HG03571 (cell line): ENCODE data around the gene COX7A2L.
"Not testable (repeated sequence)": the region's sequence is repeated elsewhere in the genome, so short reads cannot be mapped to it uniquely, and the experiment has no call there.

Experiments used
- ATAC-seq: cut with Tn5 transposase; IDR thresholded peaks from one replicate; pipeline ENCODE4 v1.9.1; 2021; ENCODE audit not compliant: unreplicated experiment

The COX7A2L gene

DNA sequence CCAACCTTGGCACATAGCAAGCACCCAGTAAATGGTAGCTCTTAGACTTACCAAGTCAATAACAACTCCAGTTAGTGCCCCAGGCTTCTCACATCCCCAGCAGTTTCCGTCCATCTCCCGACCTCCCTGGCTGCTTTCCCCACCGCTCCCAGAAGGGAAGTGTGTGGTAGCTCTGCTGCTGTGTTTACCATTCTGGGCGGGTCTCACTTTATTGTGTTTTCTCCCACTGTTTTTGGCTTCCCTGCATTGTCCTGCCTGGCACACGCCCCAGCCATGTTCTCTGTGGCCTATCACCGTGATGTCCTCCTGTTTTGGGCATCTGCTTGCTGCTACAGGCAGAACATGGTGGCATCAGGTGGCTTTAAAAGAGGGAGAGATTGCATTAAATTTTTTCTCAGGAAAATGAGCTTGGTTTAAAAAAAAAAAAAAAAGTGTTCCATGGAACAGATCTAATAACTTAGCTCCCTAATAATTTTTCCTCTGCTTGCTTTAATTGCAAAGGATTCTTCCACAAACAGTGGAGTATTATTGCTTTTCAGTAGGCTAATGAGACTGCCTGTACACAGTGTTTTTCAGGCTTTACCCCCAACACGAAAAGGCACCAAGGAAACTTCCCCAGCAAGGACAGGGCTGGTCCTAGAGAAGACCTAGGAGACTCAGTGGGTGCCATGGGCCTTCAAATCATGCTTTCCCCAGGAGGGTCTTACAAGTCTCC is 8.0 kb upstream of the COX7A2L start:
- no peak for ATAC-seq

DNA sequence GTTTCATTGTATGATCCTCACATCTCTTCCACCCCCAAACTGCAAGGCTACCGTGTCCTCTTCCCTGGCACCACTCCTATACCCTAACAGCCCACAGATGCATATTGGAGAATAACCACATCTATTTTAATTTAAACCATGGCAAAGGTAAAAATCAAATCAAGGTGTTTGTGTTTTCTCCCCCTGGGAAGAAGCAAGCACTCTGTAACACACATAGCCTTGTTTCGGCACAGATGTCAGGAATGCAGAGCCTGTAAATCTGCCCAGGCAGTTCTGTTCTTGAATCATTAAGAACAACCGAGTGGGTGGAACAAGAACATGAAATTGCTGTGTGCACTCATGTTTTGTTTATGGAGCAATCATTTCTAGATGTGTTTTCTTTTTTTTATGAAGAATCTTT is 6.8 kb upstream of the COX7A2L start:
- no peak for ATAC-seq

DNA sequence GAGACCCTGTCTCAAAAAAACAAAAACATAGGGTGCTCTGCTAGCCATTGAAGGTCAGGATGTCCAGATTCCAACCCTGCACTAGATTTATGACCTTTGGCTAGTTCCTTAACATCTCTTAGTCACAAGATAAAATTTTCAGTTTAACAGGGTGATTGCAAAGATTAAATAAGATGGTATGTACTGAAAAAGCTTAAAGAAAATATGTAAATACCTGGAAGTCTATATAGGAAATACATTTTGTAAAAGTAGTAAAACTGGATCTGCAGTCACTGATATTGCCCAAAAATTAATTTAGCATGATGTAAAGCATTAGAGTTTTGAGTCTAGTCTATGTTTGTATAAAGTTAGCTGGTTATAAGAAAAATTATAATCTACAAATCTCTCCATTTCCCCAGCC is 5.4 kb upstream of the COX7A2L start:
- ATAC-seq: no peak

DNA sequence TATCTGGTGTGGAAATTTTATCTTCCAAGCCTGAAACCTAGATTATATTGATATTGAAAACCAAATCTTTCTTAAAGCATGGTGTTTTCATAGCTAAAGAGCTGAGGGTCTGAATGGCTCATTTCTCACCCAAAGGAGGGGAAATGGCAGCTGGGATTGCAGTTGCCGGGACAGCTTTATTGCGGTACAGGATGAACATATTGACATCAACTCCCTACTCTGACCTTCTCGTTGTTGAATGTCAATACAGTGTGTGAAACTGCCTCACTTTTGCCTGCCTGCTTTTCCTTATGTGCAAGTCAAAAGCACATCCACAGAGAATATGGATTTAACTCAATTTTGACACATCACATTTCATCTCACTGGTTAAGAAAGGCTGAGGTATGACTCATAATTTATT is 3.6 kb upstream of the COX7A2L start:
- no peak for ATAC-seq

DNA sequence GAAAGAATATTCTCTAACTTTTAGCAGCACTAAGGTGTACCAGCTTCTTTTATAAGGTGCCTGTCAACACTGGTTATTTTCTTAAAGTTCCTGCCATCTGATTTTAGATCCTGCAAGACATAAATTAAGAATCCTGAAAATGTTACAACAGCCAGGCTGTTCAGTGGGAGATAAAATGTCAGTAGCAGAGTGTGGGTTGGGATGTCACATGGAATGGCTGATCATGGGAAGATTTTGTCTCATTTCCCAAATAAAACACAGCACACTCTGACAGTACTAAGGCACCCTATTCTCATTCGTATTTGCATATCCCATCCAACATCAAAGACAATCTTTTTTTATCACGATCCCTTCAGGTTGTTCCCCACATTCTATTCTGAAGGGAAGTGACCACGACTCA is 2.4 kb upstream of the COX7A2L start:
- ATAC-seq: no peak

DNA sequence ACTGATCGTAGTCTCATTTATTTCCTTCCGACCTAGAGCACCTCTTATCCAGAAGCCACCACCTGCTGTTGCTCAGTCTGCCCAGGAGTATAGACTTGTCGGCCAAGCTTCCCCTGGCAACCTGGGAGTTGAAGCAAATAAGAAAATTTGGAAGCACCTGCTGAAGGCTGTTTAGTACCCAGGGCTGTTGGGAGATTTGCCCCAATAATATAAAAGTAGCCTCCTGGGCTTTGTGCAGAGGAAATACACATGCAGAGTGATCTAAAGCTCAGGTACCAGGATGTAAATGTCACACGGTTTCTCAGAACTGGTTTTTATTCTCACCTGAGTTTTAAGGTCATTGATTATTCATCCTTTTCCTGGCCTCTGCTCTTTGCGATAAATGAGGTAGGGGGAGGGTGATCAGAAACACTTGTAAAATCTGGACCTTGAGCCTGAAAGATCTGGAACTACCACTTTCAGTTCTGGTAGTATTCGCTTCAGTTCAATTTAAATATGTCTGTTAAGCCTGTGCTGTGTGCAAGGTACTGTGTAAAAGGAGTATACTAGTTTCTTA is 789 bp upstream of the COX7A2L start:
- ATAC-seq: no peak

DNA sequence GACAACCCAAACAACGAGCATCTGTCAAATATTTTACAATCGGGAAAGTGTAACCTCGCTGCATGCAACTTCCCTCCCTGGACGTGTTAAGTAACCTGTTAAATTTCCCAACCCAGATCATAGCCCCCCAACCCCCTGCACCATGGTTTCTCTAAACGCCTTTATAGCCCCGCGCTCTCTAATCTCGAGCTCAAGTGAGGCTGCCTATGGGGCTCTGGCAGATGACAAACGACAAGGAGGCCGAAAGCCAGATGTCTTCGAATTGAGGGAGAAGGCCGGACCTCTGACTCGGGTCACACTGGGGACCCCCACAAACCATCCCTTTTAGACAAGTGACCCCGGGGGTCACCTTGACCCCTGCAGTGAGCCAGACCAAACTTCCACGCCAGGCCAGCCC is 526 bp downstream of the COX7A2L start:
- ATAC-seq: no peak

DNA sequence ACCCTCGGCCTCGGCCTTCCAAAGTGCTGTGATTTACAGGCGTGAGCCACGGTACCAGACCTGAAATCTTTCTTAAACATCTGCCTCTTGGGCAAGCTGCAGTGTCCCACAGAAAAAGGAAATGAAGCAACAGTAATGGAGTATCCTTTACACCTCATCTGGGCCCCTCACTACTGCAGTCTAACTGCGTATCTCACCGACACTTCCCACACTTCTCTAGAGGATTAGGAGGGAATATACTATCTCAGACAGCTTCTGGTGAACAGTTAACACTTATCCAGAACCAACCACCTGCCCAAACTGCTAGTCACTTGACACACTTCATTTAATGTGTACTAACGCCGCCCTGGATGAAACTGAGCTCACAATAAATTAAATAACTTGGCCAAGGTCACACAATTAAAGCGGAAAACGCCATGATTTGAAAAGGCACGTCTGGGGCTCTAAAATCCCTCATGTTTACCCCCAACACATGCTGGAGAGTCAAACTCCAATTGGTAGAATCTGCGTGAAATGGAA is 993 bp downstream of the COX7A2L start:
- no peak for ATAC-seq

DNA sequence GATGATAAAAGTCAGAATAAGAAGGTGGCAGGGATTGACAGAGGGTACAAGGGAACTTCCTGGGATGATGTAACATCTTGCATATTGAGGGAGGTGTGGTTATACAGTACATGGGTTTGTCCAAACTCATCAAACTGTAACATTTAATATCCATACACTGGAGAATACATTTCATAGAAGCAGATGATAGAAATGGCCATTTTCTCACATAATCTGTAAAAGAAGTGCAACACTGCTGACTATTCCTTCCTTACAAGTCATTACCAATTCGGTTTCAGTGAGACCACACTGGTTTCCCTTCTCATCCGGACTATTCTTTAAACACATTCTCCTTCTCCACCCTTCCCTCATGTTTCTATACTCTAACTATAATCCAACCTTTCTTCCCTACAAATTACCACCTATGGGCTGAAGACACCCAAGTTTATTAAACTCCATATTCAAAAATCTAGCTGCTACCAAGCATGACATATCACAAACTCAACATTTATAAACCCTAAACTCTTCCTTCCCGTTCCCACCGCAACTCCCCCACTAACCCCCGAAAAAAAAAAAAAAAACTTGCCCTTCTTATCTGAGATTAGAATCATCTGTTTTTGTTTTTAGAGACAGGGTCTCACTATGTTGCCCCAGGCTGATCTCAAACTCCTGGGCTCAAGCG is 1.6 kb downstream of the COX7A2L start:
- no peak for ATAC-seq

DNA sequence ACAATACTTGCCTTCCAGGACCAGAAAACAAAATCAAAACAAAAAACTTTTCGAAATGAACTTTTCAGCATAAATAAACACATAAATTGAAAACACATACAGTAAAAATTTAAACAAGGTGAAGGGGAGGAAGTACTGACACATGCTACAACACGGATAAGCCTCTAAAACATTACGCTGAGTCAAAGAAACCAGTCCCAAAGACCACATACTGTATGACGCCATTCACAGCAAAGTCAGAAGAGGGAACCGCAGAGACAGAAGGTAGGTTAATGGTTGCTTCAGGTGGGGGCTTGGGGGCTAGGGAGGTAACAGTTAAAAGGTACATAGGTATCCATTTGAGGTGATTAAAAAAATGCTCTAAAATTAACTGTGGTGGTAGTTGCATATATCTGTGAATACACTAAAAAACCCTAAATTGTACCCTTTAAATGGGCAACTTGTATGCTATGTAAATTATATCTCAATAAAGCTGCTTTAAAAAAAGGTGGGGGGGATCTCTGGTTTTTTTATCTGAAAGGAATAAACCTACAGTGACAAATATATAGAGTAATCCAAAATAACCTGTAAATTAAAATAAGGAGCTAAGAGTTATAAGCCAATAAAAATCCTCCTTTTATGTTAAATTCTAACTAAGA is 7.1 kb downstream of the COX7A2L start:
- no peak for ATAC-seq

DNA sequence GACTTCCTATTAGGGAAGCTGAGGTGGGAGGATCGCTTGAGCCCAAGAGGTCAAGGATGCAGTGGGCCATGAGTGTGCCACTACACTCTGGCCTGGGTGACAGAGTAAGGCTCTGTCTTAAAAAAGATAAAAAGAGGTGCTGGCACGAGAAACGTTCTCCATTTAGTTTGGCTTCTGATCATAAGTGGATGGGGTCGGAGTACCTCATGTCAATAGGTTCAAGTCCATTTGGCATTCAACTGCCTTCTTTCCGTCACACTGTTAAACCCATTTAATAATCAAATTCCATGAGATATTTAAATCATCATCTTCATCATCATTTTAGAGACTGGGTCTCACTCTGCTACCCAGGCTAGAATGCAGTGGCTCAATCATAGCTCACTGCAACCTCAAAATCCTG is 9.2 kb downstream of the COX7A2L start:
- ATAC-seq: no peak

DNA sequence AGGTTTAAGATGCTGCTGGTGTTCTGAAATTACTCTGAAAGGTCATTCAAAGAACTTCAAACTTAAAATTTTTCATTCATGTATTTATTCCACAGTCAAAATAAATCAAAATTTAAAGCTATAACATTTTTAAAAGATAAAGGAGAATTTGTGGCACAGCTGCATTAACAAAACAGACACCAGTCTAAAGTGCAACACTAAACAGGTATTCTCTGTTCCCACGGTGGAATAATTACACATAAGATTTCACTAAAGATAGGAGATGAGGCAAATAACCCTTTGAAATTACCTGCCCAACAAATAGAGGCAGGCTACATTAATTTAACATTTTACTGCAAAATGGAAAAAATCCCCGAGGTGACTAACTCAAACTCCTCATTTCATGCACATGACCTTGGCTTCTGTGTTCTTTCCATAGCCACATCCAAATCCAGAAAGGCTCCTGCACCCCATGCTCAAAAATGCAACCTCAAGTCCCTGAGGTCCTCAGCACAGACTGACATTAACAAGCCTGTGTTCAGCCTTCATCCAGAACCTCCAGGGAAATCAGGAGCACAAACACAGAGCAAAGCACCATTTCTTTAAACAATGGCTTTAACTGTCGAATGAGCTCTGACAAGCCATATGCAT is 10.5 kb downstream of the COX7A2L start:
- no peak for ATAC-seq

DNA sequence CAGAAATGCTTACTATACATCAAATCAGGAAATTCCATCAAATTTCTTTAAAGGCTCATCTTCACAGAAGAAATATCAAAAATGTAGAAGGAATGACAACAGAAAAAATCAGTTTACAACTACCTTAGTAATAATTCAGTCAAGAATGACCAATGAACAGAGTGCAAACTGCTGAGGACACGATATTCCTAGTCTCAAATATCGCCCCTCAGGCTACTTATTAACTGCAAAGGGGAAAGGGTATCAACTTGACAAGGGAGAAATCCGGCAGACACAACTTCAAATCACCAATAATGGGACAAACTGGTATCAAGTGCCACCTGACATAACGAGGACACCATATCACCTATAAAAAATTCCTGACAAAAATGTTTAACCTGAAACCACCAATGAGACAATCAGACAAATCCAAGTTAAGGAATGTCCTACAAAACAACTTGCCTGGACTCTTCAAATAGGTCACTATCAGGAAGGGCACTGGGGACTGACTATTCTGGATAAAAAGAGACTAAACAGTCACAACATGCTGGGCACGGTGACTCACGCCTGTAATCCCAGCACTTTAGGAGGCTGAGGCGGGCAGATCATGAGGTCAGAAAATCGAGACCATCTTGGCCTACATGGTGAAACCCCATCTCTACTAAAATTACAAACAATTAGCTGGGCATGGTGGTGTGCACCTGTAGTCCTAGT is 12.8 kb downstream of the COX7A2L start:
- no peak for ATAC-seq

DNA sequence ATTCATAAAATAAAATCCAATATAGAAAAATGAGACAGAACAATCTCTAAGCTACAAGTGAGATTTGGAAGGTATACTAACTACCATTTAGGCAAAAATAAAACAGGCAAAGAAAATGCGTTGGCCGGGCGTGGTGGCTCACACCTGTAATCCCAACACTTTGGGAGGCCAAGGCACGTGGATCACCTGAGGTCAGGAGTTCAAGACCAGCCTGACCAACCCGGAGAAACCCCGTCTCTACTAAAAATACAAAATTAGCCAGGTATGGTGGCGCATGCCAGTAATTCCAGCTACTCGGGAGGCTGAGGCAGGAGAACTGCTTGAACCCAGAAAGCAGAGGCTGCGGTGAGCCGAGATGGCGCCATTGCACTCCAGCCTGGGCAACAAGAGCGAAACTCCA is 13.5 kb downstream of the COX7A2L start:
- ATAC-seq: not testable (repeated sequence)

DNA sequence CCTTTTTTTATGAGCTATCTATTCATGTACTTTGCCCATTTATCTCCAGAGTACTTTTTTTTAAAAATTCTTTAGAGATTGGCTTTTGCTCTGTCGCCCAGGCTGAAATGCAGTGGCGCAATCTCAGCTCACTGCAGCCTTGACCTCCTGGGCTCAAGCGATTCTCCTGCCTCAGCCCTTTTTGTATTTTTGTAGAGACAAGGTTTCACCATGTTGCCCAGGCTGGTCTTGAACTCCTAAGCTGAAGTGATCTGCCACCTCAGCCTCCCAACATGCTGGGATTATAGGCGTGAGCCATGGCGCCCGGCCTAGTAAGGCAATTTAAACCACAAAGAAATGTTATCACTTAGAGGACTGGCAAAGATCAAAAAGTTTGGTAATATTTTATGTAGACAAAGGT is 14.2 kb downstream of the COX7A2L start:
- not testable (repeated sequence) for ATAC-seq

DNA sequence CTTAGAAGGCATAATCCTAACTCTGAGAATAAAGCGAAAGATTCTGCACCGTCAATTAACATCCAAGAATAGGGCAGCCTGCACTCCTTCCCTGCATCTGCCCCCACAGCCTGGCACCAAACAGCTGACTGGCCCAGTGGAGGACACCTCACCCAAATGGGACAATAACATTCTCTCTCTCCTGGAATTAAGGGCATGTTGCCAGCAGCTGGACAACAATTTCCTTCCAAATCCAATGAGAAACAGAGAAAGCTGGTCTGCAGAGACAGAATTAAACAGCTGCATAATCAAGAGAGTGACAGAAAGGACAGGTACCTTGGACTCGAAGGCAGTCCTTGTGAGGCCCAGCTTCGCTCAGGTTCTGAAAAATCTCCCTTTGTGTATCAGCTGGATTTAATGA is 15.0 kb downstream of the COX7A2L start:
- ATAC-seq: no peak

DNA sequence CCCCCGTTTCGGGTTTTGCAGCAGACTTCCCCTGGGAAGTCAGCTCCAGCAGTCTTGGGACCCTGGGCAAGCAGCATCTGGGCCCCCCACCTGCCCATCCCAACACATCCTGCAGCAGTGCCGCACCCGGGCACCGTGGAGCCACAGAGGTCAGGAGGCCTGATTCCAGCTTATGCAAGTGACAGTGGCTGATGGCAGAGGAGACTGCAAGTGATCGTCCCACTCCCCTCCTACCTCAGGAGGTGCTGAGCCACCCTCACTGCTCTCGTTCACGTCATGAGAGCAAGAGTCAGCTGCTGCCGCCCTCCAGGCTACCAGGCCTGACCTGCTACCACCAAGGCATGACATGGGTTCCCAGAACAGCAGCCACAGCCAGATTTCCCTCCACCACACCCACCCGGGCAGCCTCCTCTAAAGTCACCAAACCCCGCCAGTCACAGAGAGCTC is 18.2 kb downstream of the COX7A2L start:
- ATAC-seq: no peak

DNA sequence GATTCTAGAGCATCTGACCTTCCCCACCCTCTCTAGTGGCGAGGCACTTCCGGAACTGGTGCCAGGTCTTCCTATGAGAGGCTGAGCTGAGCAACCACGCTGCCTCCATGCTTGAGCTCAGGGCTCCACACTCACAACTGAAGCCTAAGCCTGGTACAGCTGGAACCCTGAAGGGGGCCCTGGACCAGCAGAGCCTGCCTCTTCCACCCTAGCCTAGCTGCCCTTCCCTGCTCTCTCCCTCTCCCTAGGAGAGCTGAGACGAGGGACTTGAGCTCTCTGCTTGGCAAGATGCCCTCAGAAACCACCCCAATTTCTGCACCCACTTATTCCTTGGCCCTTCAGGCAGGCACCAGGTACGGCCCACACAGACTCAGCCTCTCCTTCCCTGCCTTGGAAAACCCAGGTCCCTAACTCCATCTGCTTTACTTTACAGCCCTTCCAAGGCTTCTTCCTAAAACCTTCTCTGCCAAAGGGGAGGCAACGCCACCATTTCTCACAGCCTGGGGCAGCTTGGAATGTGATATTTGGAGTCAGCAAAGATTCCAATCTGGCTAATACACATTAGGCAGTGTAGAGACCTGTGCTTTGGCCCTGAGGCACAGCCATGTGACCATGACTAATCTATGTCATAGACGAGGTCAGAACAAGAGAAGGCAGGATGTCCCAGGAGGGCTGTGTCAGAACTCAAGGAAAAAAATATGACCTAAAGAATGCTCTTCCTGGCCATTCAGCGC is 18.8 kb downstream of the COX7A2L start:
- no peak for ATAC-seq

DNA sequence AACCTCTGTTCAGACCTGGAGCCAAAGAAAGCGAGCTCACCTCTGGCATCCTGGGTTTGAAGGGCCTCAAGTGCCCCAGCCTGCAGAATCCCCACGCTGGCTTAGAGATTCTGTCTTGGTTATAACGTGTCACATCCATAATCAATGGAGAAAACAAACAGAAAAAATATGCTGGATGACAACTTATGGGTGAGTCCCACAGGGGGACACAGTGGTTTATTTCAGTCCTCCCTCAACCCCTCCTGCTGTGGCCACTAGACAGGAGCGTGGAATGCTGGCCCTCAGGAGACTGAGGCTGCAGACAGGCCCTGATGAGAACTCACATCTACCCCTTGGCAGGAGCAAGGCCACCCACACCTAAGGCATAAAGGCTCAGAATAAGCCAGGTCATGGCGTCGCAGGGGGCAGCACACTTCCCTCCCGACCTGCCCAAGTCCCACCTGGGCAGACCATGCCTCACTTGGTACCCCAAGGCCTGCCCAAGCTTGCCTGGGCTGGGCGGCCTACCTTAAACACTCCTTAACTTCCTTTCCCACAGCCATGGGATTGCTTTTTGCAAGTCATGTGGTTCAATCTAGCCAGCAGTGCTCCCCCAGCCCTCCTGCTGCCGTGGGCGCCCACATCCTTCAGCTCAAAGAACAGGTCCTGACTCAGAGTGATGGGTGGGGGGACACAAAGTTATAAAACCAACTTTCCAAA is 19.9 kb downstream of the COX7A2L start:
- ATAC-seq: no peak
